Lower leg skin (tissue), 3 donors: Measurements from ENCODE around the gene ZDHHC1.

Experiments
- CTCF ChIP-seq, 3 donors: fragments of 450-650 bp; IDR thresholded peaks; one replicate each; pipeline ENCODE4 v1.5.1; 2016; ENCODE audit warnings: antibody characterized with exemption in 3 of 3, mild to moderate bottlenecking in 3 of 3, moderate library complexity in 2 of 3
- POLR2A ChIP-seq, 2 donors: fragments of 450-650 bp; IDR thresholded peaks; one replicate each; pipeline ENCODE4 v1.6.1; 2016 to 2017; ENCODE audit warnings: antibody characterized with exemption in 2 of 2, mild to moderate bottlenecking in 1 of 2, moderate library complexity in 1 of 2

GRCh38 chr16:67432506-67432890 is 16.2 kb upstream of the ZDHHC1 start:
- TF ChIP-seq POLR2A (IDR thresholded peaks at IDR 0.05) = no peak
- TF ChIP-seq CTCF (IDR thresholded peaks at IDR 0.05) = no peak
